ENCODE data around the gene BLM. TPM values are rescaled to one million over a fixed set of nuclear protein-coding genes. Genes with fewer than 3 reads are reported as not detected.

BLM gene
- total and polyA plus RNA-seq, 2 of the 8 experiments (the other 6 are each of a cell fraction or from before 2014, with no cell fraction given) = 15.2 to 46.7 TPM

GRCh38 chr15:90819390-90819789 lies 102.2 kb downstream of the BLM start:
- Histone ChIP-seq H3K56ac (replicated peaks; ENCODE audit: insufficient read length, low read depth, low read length) (no peak overlapping the region), H4K8ac (ENCODE audit: extremely low read depth, insufficient read depth, low read length) (0 out of 2 replicates have a peak overlapping the region, but pooled peaks have one; percentile 62), H4K5ac (ENCODE audit: insufficient read length, low read depth, low read length) (no peak overlapping the region), H2AK5ac (ENCODE audit: low read depth, low read length) (no peak overlapping the region), H2BK12ac (ENCODE audit: low read depth, low read length) (no peak overlapping the region), H2BK5ac (ENCODE audit: low read depth, low read length) (no peak overlapping the region), H3K79me2 (ENCODE audit: control insufficient read depth in 1 of 2, insufficient read depth in 2 of 2, low read length in 2 of 2) (no peaks in the 10 kb centered on the region), H4K20me1 (replicated peaks in 1 of 2; ENCODE audit: control insufficient read depth in 1 of 2, insufficient read depth in 2 of 2, low read length in 2 of 2) (no peaks in the 10 kb centered on the region), H2AFZ (ENCODE audit: low read length) (no peak overlapping the region), H3K4me1 (replicated peaks in 1 of 4; ENCODE audit: control insufficient read depth in 3 of 4, insufficient read depth in 4 of 4, low read length in 3 of 4) (peaks cover 2 to 16% (median 11%) of the 10 kb centered on the region in 4 experiments; a peak in 6 of 7 replicates), H3K9ac (replicated peaks in 1 of 4; ENCODE audit: extremely low read depth in 1 of 4, low read depth in 3 of 4, low read length in 3 of 4) (no peak overlapping the region), H2BK20ac (ENCODE audit: low read length) (no peak overlapping the region), H2BK120ac (replicated peaks; ENCODE audit: low read depth, low read length) (no peak overlapping the region), H2BK15ac (ENCODE audit: low read length) (no peak overlapping the region), H3K9me3 (ENCODE audit: insufficient read depth in 2 of 2, low read depth in 1 of 2, low read length in 1 of 2) (no peaks in the 10 kb centered on the region), H3K27me3 (replicated peaks in 1 of 4; ENCODE audit: control insufficient read depth in 3 of 4, extremely low read depth in 1 of 4, insufficient read depth in 3 of 4, low read length in 3 of 4) (no peaks in the 10 kb centered on the region), H4K91ac (replicated peaks; ENCODE audit: insufficient read length, low read length) (no peak overlapping the region), H3K4ac (replicated peaks; ENCODE audit: insufficient read length, low read depth, low read length) (peak overlapping the region; percentile 37), H3K23me2 (ENCODE audit: low read depth, low read length) (no peaks in the 10 kb centered on the region), H3K79me1 (ENCODE audit: low read depth, low read length) (no peaks in the 10 kb centered on the region), H3K18ac (ENCODE audit: extremely low read depth, low read length) (no peak overlapping the region), H3K14ac (ENCODE audit: insufficient read length) (no peak overlapping the region), H3K27ac (ENCODE audit: low read depth, low read length) (no peak overlapping the region), H3K4me2 (ENCODE audit: insufficient read depth in 1 of 2, low read depth in 2 of 2, low read length in 2 of 2) (no peak overlapping the region), H3K23ac (ENCODE audit: insufficient read length) (no peak overlapping the region), H3K4me3 (ENCODE audit: extremely low read depth in 1 of 4, insufficient read depth in 2 of 4, low read depth in 3 of 4, low read length in 4 of 4) (no peak overlapping the region), H3K36me3 (ENCODE audit: control insufficient read depth in 2 of 4, insufficient read depth in 4 of 4, low read length in 3 of 4) (peaks cover 0 to 10% (median 1%) of the 10 kb centered on the region in 4 experiments; a peak in 3 of 8 replicates)
- WGBS, 2 experiments (ENCODE audit: extremely low coverage in 1 of 2, insufficient coverage in 1 of 2, insufficient read length in 1 of 2, insufficient replicate concordance in 2 of 2, low coverage in 1 of 2, low lambda C conversion rate in 2 of 2, missing lambda C conversion rate in 1 of 2) = 98% methylated on average over 5 of the region's 6 CpGs; no CpG with 5 or more reads in 1 of the 2 experiments
- CTCF ChIA-PET (ENCODE audit: partially characterized antibody) = interaction anchor here (0.6 to 12.3 kb wide), 5 partner anchors 9 to 155 kb away, joined by 3 to 132 read pairs (median 5); partner anchors contain the start of gene FES
- DNase-seq (ENCODE audit: low read depth in 1 of 2, low spot score in 2 of 2) (no peak), FAIRE-seq (no peak)
- POLR2A ChIA-PET (ENCODE audit: partially characterized antibody) = no interaction called here
- TF ChIP-seq BRCA1 (IDR thresholded peaks at IDR 0.05; ENCODE audit: low read depth, low read length) (no peak), BCL11A (IDR thresholded peaks at IDR 0.05; ENCODE audit: low read depth in 2 of 2, low read length in 2 of 2) (no peak), EGR1 (IDR thresholded peaks at IDR 0.05; ENCODE audit: borderline replicate concordance, low read depth, low read length) (no peak), ZNF274 (IDR thresholded peaks at IDR 0.05; ENCODE audit: borderline replicate concordance, extremely low read depth, low read length) (no peak), KDM5A (IDR thresholded peaks at IDR 0.05; ENCODE audit: low read length) (no peak)

All from H1 (cell line).